Liver (tissue), 9 donors: ENCODE results near the gene TTLL7. TPM values are rescaled to one million over a fixed set of nuclear protein-coding genes. Genes with fewer than 3 reads are reported as not detected.

ENCODE experiments used
- DNase-seq: peaks from one replicate; pipeline ENCODE4 v3.0.0-alpha.2; 2017; ENCODE audit warnings: low spot score
- H3K27ac ChIP-seq, 2 donors: one replicate each; pipeline ENCODE4 v1.7.0; 2013; ENCODE audit warnings: inconsistent platforms in 2 of 2, low read length in 2 of 2, control low read depth in 1 of 2, low read depth in 1 of 2, mild to moderate bottlenecking in 1 of 2
- H3K27me3 ChIP-seq, 4 donors: one replicate each; pipeline versions ENCODE4 v1.6.1 to v1.7.0; 2013; ENCODE audit warnings: low read length in 3 of 4, inconsistent platforms in 1 of 4, mild to moderate bottlenecking in 1 of 4, moderate library complexity in 1 of 4; ENCODE audit not compliant: control insufficient read depth in 4 of 4, insufficient read depth in 4 of 4
- H3K36me3 ChIP-seq, 4 donors: one replicate each; pipeline versions ENCODE4 v1.6.1 to v1.7.0; 2013; ENCODE audit warnings: low read length in 3 of 4, mild to moderate bottlenecking in 3 of 4, low read depth in 1 of 4, moderate library complexity in 1 of 4; ENCODE audit not compliant: control insufficient read depth in 4 of 4, insufficient read depth in 3 of 4
- H3K4me1 ChIP-seq, 4 donors: one replicate each; pipeline versions ENCODE4 v1.6.1 to v1.7.0; 2013; ENCODE audit warnings: low read length in 3 of 4, mild to moderate bottlenecking in 3 of 4, moderate library complexity in 1 of 4; ENCODE audit not compliant: control insufficient read depth in 4 of 4, insufficient read depth in 4 of 4
- H3K4me3 ChIP-seq, 3 donors: one replicate each; pipeline versions ENCODE4 v1.6.1 to v1.7.0; 2013; ENCODE audit warnings: low read length in 3 of 3, control low read depth in 1 of 3, low read depth in 1 of 3, mild to moderate bottlenecking in 1 of 3
- H3K9ac ChIP-seq, 2 donors: one replicate each; pipeline ENCODE4 v1.7.0; 2013; ENCODE audit warnings: low read length in 2 of 2, mild to moderate bottlenecking in 2 of 2, moderate library complexity in 2 of 2, control low read depth in 1 of 2, low read depth in 1 of 2
- H3K9me3 ChIP-seq, 4 donors: one replicate each; pipeline versions ENCODE4 v1.6.1 to v1.7.0; 2013; ENCODE audit warnings: low read length in 3 of 4; ENCODE audit not compliant: control insufficient read depth in 4 of 4
- EGR1 ChIP-seq, 2 donors: IDR thresholded peaks; 2 replicates each; pipeline ENCODE4 v1.6.1; 2016 to 2018; ENCODE audit warnings: antibody characterized with exemption in 2 of 2, low read depth in 2 of 2
- FOXA2 ChIP-seq: IDR thresholded peaks from 2 replicates; pipeline ENCODE4 v1.6.1; 2016; ENCODE audit warnings: antibody characterized with exemption
- GABPA ChIP-seq, 2 donors: IDR thresholded peaks in 1 of 2; conservative IDR thresholded peaks in 1 of 2; 2 replicates each; pipeline ENCODE4 v1.6.1; 2016; ENCODE audit warnings: antibody characterized with exemption in 2 of 2, mild to moderate bottlenecking in 1 of 2, moderate library complexity in 1 of 2
- HNF4A ChIP-seq, 2 donors: conservative IDR thresholded peaks; 2 replicates each; pipeline ENCODE4 v1.6.1; 2016; ENCODE audit warnings: antibody characterized with exemption in 2 of 2, mild to moderate bottlenecking in 2 of 2
- HNF4G ChIP-seq: IDR thresholded peaks from 2 replicates; pipeline ENCODE4 v1.6.1; 2016; ENCODE audit warnings: antibody characterized with exemption
- JUND ChIP-seq, 2 donors: IDR thresholded peaks; 2 replicates each; pipeline ENCODE4 v1.6.1; 2016; ENCODE audit warnings: antibody characterized with exemption in 2 of 2
- RAD21 ChIP-seq, 2 donors: IDR thresholded peaks; 2 replicates each; pipeline ENCODE4 v1.6.1; 2016; ENCODE audit warnings: antibody characterized with exemption in 2 of 2, mild to moderate bottlenecking in 2 of 2
- SP1 ChIP-seq: IDR thresholded peaks from 2 replicates; pipeline ENCODE4 v1.6.1; 2018; ENCODE audit warnings: antibody characterized with exemption, mild to moderate bottlenecking
- YY1 ChIP-seq: IDR thresholded peaks from 2 replicates; pipeline ENCODE4 v1.6.1; 2016; ENCODE audit warnings: antibody characterized with exemption, mild to moderate bottlenecking
- ZBTB33 ChIP-seq: IDR thresholded peaks from 2 replicates; pipeline ENCODE4 v1.6.1; 2016; ENCODE audit warnings: antibody characterized with exemption
- WGBS: extraction: QIAGEN DNeasy Blood & Tissue Kit; methylation state at CpG from one replicate; pipeline ENCODE4 v1.1.7; 2013; 5-methylcytosine and 5-hydroxymethylcytosine counted together
- polyA plus RNA-seq, 2 donors: library from polyadenylated mRNA; stranded (reverse) in 1 of 2; unstranded in 1 of 2; fragments of 200-250 nt in 1 of 2; fragments of >200 nt in 1 of 2; fragmentation: Nextera tagmentation in 1 of 2; extraction: Ambion mirVana in 1 of 2; gene quantifications; one replicate each; pipeline versions ENCODE4 v1.2.1 to v1.2.3, GENCODE V29; 2013 to 2015
- total RNA-seq, 2 donors: library from RNA; depleted of rRNA; stranded (reverse); fragments of >200 nt; gene quantifications; one replicate each; pipeline ENCODE4 v1.2.3, GENCODE V29; 2014
- TF ChIP-seq, protein P1 (sequence below): fragments of 150-350 bp; IDR thresholded peaks from 2 replicates; pipeline ENCODE4 v1.5.1; 2017; ENCODE audit warnings: improper control_type of control experiment, low read depth, low read length; ENCODE audit not compliant: missing input control
- TF ChIP-seq, protein P2 (sequence below): IDR thresholded peaks from 2 replicates; pipeline ENCODE4 v1.6.1; 2016; ENCODE audit warnings: antibody characterized with exemption
- donor health status: healthy.
- donor health status: healthy.
- donor health status: healthy.
- donor health status: healthy.
- donor health status: healthy.

The TTLL7 gene
- total and polyA plus RNA-seq, 4 donors: 1.1 to 6.0 (median 1.9) TPM

DNA sequence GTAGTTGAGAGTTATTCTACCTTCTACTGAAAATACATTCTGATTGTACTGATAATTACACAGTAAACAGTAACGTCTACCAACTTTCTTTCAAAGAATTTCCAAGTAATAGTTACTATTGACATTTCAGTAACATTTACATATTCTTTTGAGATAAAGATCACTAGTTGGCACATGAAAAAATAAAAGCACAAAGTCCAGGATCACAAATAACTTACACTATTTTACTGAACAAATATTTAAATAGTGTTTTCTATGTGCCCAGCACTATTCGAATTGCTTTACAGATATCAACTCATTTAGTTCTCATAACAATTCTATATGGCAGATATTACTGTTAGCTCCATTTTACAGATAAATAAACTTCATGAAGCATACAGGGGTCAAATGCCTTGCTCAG is 126.4 kb downstream of the TTLL7 start:
- TF ChIP-seq HNF4G (peak; percentile 9), SP1 (peak; percentile 10), ZBTB33 (no peak), HNF4A (conservative IDR thresholded peaks at IDR 0.05) (peak; percentile 49 to 61)
- WGBS: 32% methylated on average over 2 of the region's 2 CpGs
- no peak overlapping the region for H3K9ac ChIP-seq
- no peak overlapping the region for H3K4me3 ChIP-seq
- no peaks in the 10 kb centered on the region for H3K9me3 ChIP-seq
- H3K4me1 ChIP-seq: peaks cover 0 to 7% (median 3%) of the 10 kb centered on the region in 4 donors
- no peak overlapping the region for H3K27ac ChIP-seq
- no peaks in the 10 kb centered on the region for H3K36me3 ChIP-seq
- no peak for DNase-seq
- H3K27me3 ChIP-seq: no peaks in the 10 kb centered on the region

DNA sequence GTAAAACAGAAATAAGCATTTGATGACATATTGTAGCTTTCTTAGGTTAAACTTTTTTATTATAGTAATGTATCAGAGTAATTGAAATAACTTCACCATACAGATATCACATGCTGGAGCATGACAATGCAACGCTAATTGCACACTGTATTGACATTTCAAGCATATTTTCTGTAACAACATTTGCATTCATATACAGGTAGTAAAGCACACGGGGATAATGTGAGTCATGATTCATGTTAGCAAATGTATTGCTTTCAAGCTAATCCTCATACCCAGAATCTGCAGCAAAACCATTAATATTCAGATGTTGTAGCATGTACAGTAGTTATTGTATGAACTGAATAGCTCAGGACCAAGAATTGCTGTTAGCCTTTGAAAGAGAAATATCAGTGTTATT is 133.9 kb downstream of the TTLL7 start:
- H3K27me3 ChIP-seq: no peaks in the 10 kb centered on the region
- peaks cover 0 to 8% (median 4%) of the 10 kb centered on the region in 4 donors for H3K4me1 ChIP-seq
- TF ChIP-seq, protein P1, sequence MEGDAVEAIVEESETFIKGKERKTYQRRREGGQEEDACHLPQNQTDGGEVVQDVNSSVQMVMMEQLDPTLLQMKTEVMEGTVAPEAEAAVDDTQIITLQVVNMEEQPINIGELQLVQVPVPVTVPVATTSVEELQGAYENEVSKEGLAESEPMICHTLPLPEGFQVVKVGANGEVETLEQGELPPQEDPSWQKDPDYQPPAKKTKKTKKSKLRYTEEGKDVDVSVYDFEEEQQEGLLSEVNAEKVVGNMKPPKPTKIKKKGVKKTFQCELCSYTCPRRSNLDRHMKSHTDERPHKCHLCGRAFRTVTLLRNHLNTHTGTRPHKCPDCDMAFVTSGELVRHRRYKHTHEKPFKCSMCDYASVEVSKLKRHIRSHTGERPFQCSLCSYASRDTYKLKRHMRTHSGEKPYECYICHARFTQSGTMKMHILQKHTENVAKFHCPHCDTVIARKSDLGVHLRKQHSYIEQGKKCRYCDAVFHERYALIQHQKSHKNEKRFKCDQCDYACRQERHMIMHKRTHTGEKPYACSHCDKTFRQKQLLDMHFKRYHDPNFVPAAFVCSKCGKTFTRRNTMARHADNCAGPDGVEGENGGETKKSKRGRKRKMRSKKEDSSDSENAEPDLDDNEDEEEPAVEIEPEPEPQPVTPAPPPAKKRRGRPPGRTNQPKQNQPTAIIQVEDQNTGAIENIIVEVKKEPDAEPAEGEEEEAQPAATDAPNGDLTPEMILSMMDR: no peak
- TF ChIP-seq HNF4A (conservative IDR thresholded peaks at IDR 0.05): no peak
- no peak for TF ChIP-seq YY1
- TF ChIP-seq GABPA (IDR thresholded peaks at IDR 0.05 in 1 of 2, conservative IDR thresholded peaks at IDR 0.05 in 1 of 2): no peak
- no peak for TF ChIP-seq ZBTB33
- no peak for TF ChIP-seq EGR1 (IDR thresholded peaks at IDR 0.05; ENCODE audit: low read depth in 2 of 2)
- TF ChIP-seq, protein P2, sequence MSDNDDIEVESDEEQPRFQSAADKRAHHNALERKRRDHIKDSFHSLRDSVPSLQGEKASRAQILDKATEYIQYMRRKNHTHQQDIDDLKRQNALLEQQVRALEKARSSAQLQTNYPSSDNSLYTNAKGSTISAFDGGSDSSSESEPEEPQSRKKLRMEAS: no peak
- TF ChIP-seq SP1: no peak
- no peak for TF ChIP-seq RAD21 (IDR thresholded peaks at IDR 0.05)
- TF ChIP-seq FOXA2: no peak
- no peak for TF ChIP-seq JUND (IDR thresholded peaks at IDR 0.05)
- no peak overlapping the region for H3K27ac ChIP-seq
- 93% methylated on average over 2 of the region's 2 CpGs for WGBS
- H3K9me3 ChIP-seq: no peaks in the 10 kb centered on the region
- H3K4me3 ChIP-seq: no peak overlapping the region
- H3K36me3 ChIP-seq: no peaks in the 10 kb centered on the region
- DNase-seq: no peak
- no peak overlapping the region for H3K9ac ChIP-seq
